ACHN (cell line): ENCODE results near the gene ACP6.
A peak's percentile ranks its signal among the peaks of the same experiment; 100 is the strongest.
"Not testable (repeated sequence)": the region's sequence is repeated elsewhere in the genome, so short reads cannot be mapped to it uniquely, and the experiment has no call there.

Source experiments
- DNase-seq: peaks from one replicate; pipeline ENCODE4 v3.0.0-alpha.2; 2015
- in situ Hi-C: cut with HindIII; loops from 2 replicates; pipeline ENCODE4 v1.10.0; 2017; ENCODE audit warnings: low sequenced_read_pairs, low pct_ligation_motif_present, low pct_unique_long_range_greater_than_20kb

The ACP6 gene

GRCh38 chr1:147627435-147628110, 42.8 kb downstream of the ACP6 start:
- DNase-seq: peak; percentile 55
- in situ Hi-C loops: no loop called here

GRCh38 chr1:147626739-147627138, 43.6 kb downstream of the ACP6 start:
- DNase-seq: no peak
- in situ Hi-C loops: no loop called here

DNA sequence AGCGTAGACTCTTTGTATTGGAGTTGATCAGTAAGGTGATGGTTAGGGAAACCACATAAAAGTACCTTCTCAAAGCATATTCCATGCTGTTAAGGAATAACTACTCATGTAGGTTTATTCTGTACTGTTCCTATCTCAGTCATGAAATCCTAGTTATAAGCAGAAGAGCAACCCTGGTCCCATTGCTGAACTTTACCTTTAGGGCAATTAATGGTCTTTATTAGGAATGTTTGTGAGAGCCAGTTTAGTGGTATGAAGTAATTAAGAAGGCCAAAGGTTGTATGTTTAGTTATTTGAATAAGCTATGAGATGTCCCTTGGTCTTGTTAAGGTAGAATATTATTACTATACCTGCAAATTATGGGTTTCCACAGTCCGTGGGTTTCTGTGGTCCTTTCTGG, 44.0 kb downstream of the ACP6 start:
- DNase-seq: no peak
- in situ Hi-C loops: no loop called here

DNA sequence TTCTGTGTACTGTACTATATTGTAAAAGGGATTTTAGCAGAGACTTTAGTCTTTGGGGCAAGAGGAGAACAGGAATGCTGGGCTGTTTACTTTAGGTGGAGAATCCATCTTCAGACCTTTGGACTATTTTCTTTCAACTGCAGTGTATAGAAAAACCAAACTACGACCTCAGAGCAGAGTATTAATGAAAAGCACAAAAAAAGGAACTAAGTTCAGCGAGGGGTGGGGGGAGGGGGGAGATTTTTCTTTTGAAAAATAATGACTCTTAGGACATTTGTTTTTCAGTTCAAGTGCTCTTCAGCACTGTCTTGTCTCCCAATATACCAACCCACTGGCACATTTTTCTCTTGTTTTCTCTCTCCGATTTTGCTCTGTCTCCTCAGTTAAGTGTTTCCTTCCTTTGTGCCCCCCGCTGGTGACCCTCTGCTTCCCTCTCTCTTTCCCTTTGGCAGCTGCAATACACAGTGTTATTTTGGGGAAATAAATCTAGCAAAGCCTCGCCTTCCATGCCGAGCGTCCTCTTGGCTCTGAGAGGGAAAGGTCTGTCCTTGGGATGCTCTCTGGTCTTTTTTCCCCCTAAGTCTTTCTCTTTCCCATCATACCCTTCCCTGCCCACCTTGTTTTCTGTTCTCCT, 44.8 kb downstream of the ACP6 start:
- DNase-seq: no peak
- in situ Hi-C loops: no loop called here

- in situ Hi-C loops: no loop called here
- DNase-seq: no peak
Observed at GRCh38 chr1:147624529-147624928, 45.8 kb downstream of the ACP6 start.

DNA sequence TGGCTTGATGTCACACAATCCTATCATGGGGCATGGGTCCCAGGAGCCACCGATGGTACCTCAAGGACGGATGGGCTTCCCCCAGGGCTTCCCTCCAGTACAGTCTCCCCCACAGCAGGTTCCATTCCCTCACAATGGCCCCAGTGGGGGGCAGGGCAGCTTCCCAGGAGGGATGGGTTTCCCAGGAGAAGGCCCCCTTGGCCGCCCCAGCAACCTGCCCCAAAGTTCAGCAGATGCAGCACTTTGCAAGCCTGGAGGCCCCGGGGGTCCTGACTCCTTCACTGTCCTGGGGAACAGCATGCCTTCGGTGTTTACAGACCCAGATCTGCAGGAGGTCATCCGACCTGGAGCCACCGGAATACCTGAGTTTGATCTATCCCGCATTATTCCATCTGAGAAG, 46.3 kb downstream of the ACP6 start:
- in situ Hi-C loops: no loop called here

GRCh38 chr1:147622731-147623130, 47.6 kb downstream of the ACP6 start:
- in situ Hi-C loops: no loop called here
- DNase-seq: peak; percentile 22

More for the DNA sequence above, 46.3 kb downstream of the ACP6 start:
- DNase-seq: no peak

DNA sequence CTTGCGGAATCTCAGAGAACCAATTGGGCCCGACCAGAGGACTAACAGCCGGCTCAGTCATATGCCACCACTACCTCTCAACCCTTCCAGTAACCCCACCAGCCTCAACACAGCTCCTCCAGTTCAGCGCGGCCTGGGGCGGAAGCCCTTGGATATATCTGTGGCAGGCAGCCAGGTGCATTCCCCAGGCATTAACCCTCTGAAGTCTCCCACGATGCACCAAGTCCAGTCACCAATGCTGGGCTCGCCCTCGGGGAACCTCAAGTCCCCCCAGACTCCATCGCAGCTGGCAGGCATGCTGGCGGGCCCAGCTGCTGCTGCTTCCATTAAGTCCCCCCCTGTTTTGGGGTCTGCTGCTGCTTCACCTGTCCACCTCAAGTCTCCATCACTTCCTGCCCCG, 49.8 kb downstream of the ACP6 start:
- DNase-seq: no peak
- in situ Hi-C loops: no loop called here

GRCh38 chr1:147619741-147620140, 50.6 kb downstream of the ACP6 start:
- DNase-seq: no peak

GRCh38 chr1:147618771-147619170, 51.6 kb downstream of the ACP6 start:
- in situ Hi-C loops: loop anchor here (10.0 kb wide), 1 partner anchor 74 kb away; the partner anchor contains the start of gene BCL9
- DNase-seq: no peak

More at GRCh38 chr1:147619741-147620140, 50.6 kb downstream of the ACP6 start:
- in situ Hi-C loops: loop anchor here (10.0 kb wide), 1 partner anchor 75 kb away; the partner anchor contains the start of gene BCL9

DNA sequence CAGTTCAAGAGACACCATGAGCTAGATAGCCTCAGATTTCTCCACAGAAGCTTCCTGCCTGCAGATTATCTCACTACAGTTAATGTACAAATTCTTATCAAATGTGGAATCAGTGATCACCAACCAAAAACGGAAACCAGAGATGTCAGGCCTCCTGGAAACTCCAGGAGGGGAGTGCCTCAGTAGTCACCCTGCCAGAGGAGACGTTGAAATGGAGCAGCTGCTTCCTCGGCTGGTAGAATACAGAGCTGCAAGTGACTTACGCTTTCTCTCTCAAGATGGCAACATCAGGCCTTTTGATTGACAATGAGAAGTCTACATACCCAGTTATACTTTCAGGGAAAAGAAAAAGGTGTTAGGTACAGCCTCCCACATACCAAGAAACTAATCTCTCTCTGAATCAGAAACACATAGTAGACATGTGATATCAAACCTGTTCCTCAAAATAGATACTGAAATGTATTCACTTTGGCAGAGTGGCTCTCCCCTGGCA, 52.2 kb downstream of the ACP6 start:
- DNase-seq: no peak
- in situ Hi-C loops: loop anchor here (10.0 kb wide), 1 partner anchor 73 kb away; the partner anchor contains the start of gene BCL9

DNA sequence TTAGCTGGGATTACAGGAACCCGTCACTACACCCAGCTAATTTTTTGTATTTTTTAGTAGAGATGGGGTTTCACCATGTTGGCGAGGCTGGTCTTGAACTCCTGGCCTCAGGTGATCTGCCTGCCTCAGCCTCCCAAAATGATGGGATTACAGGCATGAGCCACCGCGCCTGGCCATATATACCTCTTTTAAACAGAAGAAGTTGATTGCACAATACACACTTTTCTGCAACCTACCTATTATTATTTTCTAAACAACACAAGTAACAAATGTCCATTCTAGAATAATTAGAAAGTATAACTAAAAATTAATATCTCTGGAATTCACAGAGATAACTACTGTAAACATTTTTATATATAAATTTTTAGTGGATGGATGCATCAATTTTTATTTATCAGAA, 55.4 kb downstream of the ACP6 start:
- in situ Hi-C loops: loop anchor here (10.0 kb wide), 1 partner anchor 70 kb away; the partner anchor contains the start of gene BCL9

DNA sequence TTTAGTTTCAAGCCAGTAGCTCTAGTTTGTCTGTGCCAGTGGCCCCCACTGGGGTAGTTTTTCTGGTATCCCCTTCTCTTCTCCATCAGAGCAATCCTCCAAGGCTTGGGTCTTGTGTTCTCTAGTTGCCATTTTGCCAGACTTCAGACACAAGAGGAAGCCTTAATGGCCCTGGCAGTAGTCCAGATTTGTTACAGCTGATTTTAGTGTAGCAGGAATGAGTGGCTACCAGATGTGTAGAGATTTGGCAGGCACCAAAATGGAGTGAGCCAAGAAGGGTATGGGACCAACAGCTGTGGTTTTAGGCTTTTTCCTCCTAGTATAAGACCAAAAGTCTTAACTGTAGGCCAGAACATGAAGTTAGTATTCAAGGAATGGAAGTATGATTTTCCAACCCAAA, 56.8 kb downstream of the ACP6 start:
- in situ Hi-C loops: loop anchor here (10.0 kb wide), 1 partner anchor 69 kb away; the partner anchor contains the start of gene BCL9
- DNase-seq: no peak

More for the DNA sequence above, 55.4 kb downstream of the ACP6 start:
- not testable (repeated sequence) for DNase-seq

DNA sequence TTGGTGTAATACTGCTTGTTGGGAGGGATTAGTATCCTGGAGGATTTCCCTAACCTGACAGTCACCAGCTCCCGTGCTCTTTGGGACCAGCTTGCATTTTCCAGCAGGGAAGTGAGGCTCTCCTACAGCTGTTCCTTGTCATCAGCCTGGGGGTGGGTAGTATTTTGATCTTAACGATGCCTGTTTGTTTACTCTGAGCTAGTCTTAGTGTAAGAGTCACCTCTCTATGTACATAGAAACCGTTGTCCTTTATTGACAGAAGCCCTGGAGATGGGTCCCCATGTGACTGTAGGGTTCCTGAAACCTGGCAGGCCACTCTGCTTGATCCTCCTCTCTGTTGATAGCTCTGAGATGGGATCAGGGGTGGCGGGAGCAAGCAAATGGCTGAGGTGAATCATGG, 58.0 kb downstream of the ACP6 start:
- DNase-seq: no peak
- in situ Hi-C loops: loop anchor here (10.0 kb wide), 1 partner anchor 68 kb away; the partner anchor contains the start of gene BCL9

DNA sequence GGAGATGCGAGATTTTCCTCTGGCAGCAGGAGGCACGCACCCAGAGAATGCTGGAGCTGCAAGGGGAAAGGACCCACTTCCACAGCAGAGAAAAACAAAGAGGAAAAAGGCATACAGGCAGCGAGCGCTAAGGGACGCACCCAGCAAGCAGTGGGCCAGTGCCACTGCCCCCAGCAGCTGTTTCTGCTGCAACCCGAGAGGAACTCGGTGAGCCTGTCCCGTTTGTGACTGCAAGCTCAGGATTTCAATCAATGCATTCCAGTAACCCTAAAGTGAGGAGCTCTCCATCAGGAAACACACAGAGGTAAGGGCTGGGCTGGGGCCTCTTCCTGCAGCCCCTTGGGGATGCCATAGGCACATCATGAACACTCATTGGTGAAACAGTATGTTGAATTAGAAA, 58.7 kb downstream of the ACP6 start:
- in situ Hi-C loops: loop anchor here (10.0 kb wide), 1 partner anchor 67 kb away; the partner anchor contains the start of gene BCL9
- no peak for DNase-seq

- no peak for DNase-seq
- in situ Hi-C loops: loop anchor here (10.0 kb wide), 1 partner anchor 66 kb away; the partner anchor contains the start of gene BCL9
Observed at GRCh38 chr1:147611021-147611426, 59.3 kb downstream of the ACP6 start.

DNA sequence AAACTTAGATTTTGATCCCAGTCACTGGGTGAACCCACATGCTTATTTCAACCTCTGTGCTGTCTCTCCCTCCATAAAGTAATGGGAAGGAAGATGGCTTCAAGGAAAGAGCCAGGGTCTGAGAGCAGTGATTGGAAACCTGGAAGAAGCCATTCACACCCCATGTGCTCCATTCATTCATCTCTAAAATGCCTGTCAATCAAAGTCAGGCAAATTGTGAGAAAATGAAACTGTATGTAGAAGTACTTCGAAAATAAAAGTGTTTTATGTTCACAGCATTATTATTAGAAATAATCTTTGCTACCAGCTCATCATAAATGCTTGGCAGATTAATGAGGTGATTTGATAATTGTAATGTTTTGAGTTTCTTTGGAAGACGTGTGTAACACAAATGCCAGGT, 61.0 kb downstream of the ACP6 start:
- DNase-seq: no peak
- in situ Hi-C loops: no loop called here

DNA sequence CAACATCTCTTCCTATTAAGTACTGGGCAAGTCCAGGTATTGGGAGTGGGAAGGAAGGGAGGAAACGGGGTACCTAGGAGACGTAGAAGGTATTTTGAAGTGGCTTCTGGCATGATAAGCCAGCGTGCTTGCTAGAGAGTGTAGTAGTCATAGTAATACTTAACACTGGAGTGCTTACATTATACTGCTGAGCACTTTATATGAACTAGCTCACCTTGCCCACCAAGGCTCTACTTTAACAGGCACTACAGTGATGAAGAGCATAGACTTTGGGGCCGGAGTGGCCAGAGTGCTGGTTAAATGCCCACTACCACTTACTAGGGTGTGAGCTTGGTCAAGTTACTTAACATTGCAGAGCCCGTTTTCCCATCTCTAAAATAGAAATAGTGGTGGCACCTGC, 61.7 kb downstream of the ACP6 start:
- in situ Hi-C loops: no loop called here
- no peak for DNase-seq

GRCh38 chr1:147605591-147605990, 64.7 kb downstream of the ACP6 start:
- in situ Hi-C loops: no loop called here
- no peak for DNase-seq
